ENCODE measurements around the gene ZNF668. TPM values are rescaled to one million over a fixed set of nuclear protein-coding genes. Genes with fewer than 3 reads are reported as not detected.
A peak's percentile ranks its signal among the peaks of the same experiment; 100 is the strongest.

ZNF668 gene
- total and polyA plus RNA-seq, 2 of the 8 experiments (the other 6 are each of a cell fraction or from before 2014, with no cell fraction given), result 14.0 to 14.3 TPM

DNA sequence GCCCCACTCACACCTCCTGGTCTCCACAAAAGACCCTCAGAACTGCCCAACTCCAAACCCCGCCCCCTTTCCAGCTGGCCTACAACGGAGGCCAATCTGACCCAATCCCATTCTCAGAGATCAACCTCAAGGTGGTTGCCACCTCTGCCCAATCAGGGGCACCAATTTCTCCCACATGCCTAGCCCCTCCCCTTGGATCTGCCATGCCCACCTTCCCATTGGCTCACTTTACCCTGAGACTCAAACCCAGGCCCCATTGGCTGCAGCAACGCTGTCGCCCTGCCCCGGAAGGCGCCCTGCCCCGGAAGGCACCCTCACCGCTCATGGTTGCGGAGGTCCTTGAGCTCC is 10.6 kb downstream of the ZNF668 start:
- Histone ChIP-seq H2BK15ac (ENCODE audit: low read length) (no peak overlapping the region), H3K18ac (ENCODE audit: extremely low read depth, low read length) (no peak overlapping the region), H3K79me2 (ENCODE audit: control insufficient read depth in 1 of 2, insufficient read depth in 2 of 2, low read length in 2 of 2) (peaks cover 0 to 24% of the 10 kb centered on the region in 2 experiments; a peak in 2 of 4 replicates), H3K4me1 (replicated peaks in 1 of 4; ENCODE audit: control insufficient read depth in 3 of 4, insufficient read depth in 4 of 4, low read length in 3 of 4) (no peaks in the 10 kb centered on the region), H3K4ac (replicated peaks; ENCODE audit: insufficient read length, low read depth, low read length) (no peak overlapping the region), H3K23ac (ENCODE audit: insufficient read length) (no peak overlapping the region), H3K27ac (ENCODE audit: low read depth, low read length) (no peak overlapping the region), H4K91ac (replicated peaks; ENCODE audit: insufficient read length, low read length) (no peak overlapping the region), H2AFZ (ENCODE audit: low read length) (no peak overlapping the region), H2BK5ac (ENCODE audit: low read depth, low read length) (no peak overlapping the region), H3K79me1 (ENCODE audit: low read depth, low read length) (peaks cover 5% of the 10 kb centered on the region; the same call in 1 of the 2 replicates), H3K4me2 (ENCODE audit: insufficient read depth in 1 of 2, low read depth in 2 of 2, low read length in 2 of 2) (no peak overlapping the region), H2BK12ac (ENCODE audit: low read depth, low read length) (no peak overlapping the region), H2BK20ac (ENCODE audit: low read length) (no peak overlapping the region), H3K9me3 (ENCODE audit: insufficient read depth in 2 of 2, low read depth in 1 of 2, low read length in 1 of 2) (no peaks in the 10 kb centered on the region), H3K27me3 (replicated peaks in 1 of 4; ENCODE audit: control insufficient read depth in 3 of 4, extremely low read depth in 1 of 4, insufficient read depth in 3 of 4, low read length in 3 of 4) (no peaks in the 10 kb centered on the region), H2BK120ac (replicated peaks; ENCODE audit: low read depth, low read length) (no peak overlapping the region), H4K5ac (ENCODE audit: insufficient read length, low read depth, low read length) (no peak overlapping the region), H3K23me2 (ENCODE audit: low read depth, low read length) (no peaks in the 10 kb centered on the region), H3K56ac (replicated peaks; ENCODE audit: insufficient read length, low read depth, low read length) (no peak overlapping the region), H3K36me3 (ENCODE audit: control insufficient read depth in 2 of 4, insufficient read depth in 4 of 4, low read length in 3 of 4) (peaks cover 6 to 28% (median 14%) of the 10 kb centered on the region in 4 experiments; a peak in 6 of 8 replicates), H4K8ac (ENCODE audit: extremely low read depth, insufficient read depth, low read length) (0 out of 2 replicates have a peak overlapping the region, but pooled peaks have one; percentile 5), H3K9ac (replicated peaks in 1 of 4; ENCODE audit: extremely low read depth in 1 of 4, low read depth in 3 of 4, low read length in 3 of 4) (no peak overlapping the region), H2AK5ac (ENCODE audit: low read depth, low read length) (no peak overlapping the region), H3K14ac (ENCODE audit: insufficient read length) (no peak overlapping the region), H4K20me1 (replicated peaks in 1 of 2; ENCODE audit: control insufficient read depth in 1 of 2, insufficient read depth in 2 of 2, low read length in 2 of 2) (peaks cover 0 to 15% of the 10 kb centered on the region in 2 experiments), H3K4me3 (ENCODE audit: extremely low read depth in 1 of 4, insufficient read depth in 2 of 4, low read depth in 3 of 4, low read length in 4 of 4) (no peak overlapping the region)
- ChIA-PET POLR2A (ENCODE audit: partially characterized antibody) (interaction anchor here (0.7 to 2.3 kb wide), 8 partner anchors 11 to 116 kb away, joined by 3 to 10 read pairs (median 4); partner anchors contain the start of genes FUS, ZNF646 and ZNF668), CTCF (ENCODE audit: partially characterized antibody) (interaction anchor here (0.7 to 2.3 kb wide), 2 partner anchors 13 to 78 kb away, joined by 3 to 7 read pairs; no protein-coding TSS in a partner anchor)
- no peak for DNase-seq (ENCODE audit: low read depth in 1 of 2, low spot score in 2 of 2)
- TF ChIP-seq SP1 (IDR thresholded peaks at IDR 0.05; ENCODE audit: low read depth, low read length) (no peak), JUN (IDR thresholded peaks at IDR 0.05; ENCODE audit: low read depth, low read length) (no peak), CHD2 (IDR thresholded peaks at IDR 0.05; ENCODE audit: low read length) (no peak), E2F6 (IDR thresholded peaks at IDR 0.05) (no peak), ATF3 (IDR thresholded peaks at IDR 0.05; ENCODE audit: insufficient read depth, low read depth, low read length) (no peak), SUZ12 (IDR thresholded peaks at IDR 0.05; ENCODE audit: low read length) (no peak), HDAC2 (IDR thresholded peaks at IDR 0.05; ENCODE audit: borderline replicate concordance in 1 of 2, low read depth in 2 of 2, low read length in 2 of 2) (no peak), MAFK (IDR thresholded peaks at IDR 0.05; ENCODE audit: low read depth, low read length) (no peak), BRCA1 (IDR thresholded peaks at IDR 0.05; ENCODE audit: low read depth, low read length) (no peak), CHD1 (IDR thresholded peaks at IDR 0.05; ENCODE audit: low read depth, low read length) (no peak), YY1 (IDR thresholded peaks at IDR 0.05; ENCODE audit: low read depth, low read length) (no peak)
- no peak for FAIRE-seq
- 99% methylated on average over 9 of the region's 9 CpGs; no CpG with 5 or more reads in 1 of the 2 experiments for WGBS, 2 experiments (ENCODE audit: extremely low coverage in 1 of 2, insufficient coverage in 1 of 2, insufficient read length in 1 of 2, insufficient replicate concordance in 2 of 2, low coverage in 1 of 2, low lambda C conversion rate in 2 of 2, missing lambda C conversion rate in 1 of 2)
